Vagina (tissue), 2 donors: Measurements from ENCODE around the gene EML6. TPM values are rescaled to one million over a fixed set of nuclear protein-coding genes. Genes with fewer than 3 reads are reported as not detected.
"Not testable (repeated sequence)": the region's sequence is repeated elsewhere in the genome, so short reads cannot be mapped to it uniquely, and the experiment has no call there.

ENCODE experiments used
- DNase-seq, 2 donors: peaks; one replicate each; pipeline ENCODE4 v3.0.0-alpha.2; 2017; ENCODE audit errors: extremely low spot score in 2 of 2
- H3K27ac ChIP-seq: fragments of 200-600 bp; sonication (generic); one replicate; pipeline ENCODE4 v1.5.1; 2019
- H3K27me3 ChIP-seq: fragments of 200-600 bp; sonication (generic); one replicate; pipeline ENCODE4 v1.5.1; 2019
- H3K36me3 ChIP-seq, 2 donors: fragments of 200-600 bp; sonication (generic); one replicate each; pipeline ENCODE4 v1.5.1; 2017 to 2019
- H3K4me1 ChIP-seq: fragments of 200-600 bp; sonication (generic); one replicate; pipeline ENCODE4 v1.5.1; 2019
- H3K4me3 ChIP-seq, 2 donors: fragments of 200-600 bp; sonication (generic); 1 replicate in 1 of 2; 2 replicates in 1 of 2; pipeline ENCODE4 v1.5.1; 2016 to 2019
- H3K9me3 ChIP-seq: fragments of 200-600 bp; sonication (generic); one replicate; pipeline ENCODE4 v1.5.1; 2019
- POLR2A ChIP-seq, 2 donors: fragments of 450-650 bp; IDR thresholded peaks; one replicate each; pipeline ENCODE4 v1.6.1; 2017; ENCODE audit warnings: antibody characterized with exemption in 2 of 2, mild to moderate bottlenecking in 2 of 2, moderate library complexity in 2 of 2
- POLR2AphosphoS5 ChIP-seq, 2 donors: sonication (generic); formaldehyde crosslinking; IDR thresholded peaks; one replicate each; pipeline ENCODE4 v1.9.0; 2017; ENCODE audit warnings: antibody characterized with exemption in 2 of 2, mild to moderate bottlenecking in 2 of 2, low read depth in 1 of 2; ENCODE audit not compliant: insufficient read depth in 1 of 2
- intact Hi-C: fragments of 100-400 bp; cut with DNase I; formaldehyde crosslinking; loops from one replicate; pipeline ENCODE4 v1.15.1; 2023
- total RNA-seq: library from RNA; depleted of rRNA; stranded (reverse); fragments of >200 nt; gene quantifications from one replicate; pipeline ENCODE4 v1.2.3, GENCODE V29; 2016
- TF ChIP-seq, protein P1 (sequence below), 3 experiments: fragments of 450-650 bp in 2 of 3; fragments of 200-600 bp in 1 of 3; sonication (generic) in 1 of 3; IDR thresholded peaks; one replicate each; pipeline ENCODE4 v1.5.1; 2017 to 2019; ENCODE audit warnings: antibody characterized with exemption in 3 of 3, mild to moderate bottlenecking in 2 of 3, moderate library complexity in 2 of 3

Gene EML6
- total RNA-seq, 1 donor from 2014 or later: 1.7 TPM

DNA sequence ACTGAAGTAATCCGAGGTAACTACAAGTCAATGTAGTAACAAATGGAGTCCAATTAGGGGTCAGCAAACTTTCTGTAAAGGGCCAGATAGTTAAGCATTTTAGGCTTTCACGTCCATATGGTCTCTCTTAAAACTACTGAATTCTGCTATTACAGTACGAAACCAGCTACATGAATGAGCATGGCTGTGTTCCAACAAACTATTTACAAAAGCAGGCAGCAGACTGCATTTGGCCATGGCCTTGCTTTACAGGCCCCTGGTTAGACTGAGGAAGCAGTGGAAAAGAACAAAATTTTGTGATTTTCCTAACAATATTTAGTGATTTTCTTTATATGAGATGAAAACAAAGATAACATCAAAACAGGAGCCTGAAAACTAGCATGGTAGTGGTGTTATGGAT, 262.8 kb downstream of the EML6 start:
- no peak for TF ChIP-seq POLR2AphosphoS5 (IDR thresholded peaks at IDR 0.05; ENCODE audit: insufficient read depth in 1 of 2, low read depth in 1 of 2)
- no peak for TF ChIP-seq POLR2A (IDR thresholded peaks at IDR 0.05)
- TF ChIP-seq, protein P1, sequence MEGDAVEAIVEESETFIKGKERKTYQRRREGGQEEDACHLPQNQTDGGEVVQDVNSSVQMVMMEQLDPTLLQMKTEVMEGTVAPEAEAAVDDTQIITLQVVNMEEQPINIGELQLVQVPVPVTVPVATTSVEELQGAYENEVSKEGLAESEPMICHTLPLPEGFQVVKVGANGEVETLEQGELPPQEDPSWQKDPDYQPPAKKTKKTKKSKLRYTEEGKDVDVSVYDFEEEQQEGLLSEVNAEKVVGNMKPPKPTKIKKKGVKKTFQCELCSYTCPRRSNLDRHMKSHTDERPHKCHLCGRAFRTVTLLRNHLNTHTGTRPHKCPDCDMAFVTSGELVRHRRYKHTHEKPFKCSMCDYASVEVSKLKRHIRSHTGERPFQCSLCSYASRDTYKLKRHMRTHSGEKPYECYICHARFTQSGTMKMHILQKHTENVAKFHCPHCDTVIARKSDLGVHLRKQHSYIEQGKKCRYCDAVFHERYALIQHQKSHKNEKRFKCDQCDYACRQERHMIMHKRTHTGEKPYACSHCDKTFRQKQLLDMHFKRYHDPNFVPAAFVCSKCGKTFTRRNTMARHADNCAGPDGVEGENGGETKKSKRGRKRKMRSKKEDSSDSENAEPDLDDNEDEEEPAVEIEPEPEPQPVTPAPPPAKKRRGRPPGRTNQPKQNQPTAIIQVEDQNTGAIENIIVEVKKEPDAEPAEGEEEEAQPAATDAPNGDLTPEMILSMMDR (IDR thresholded peaks at IDR 0.05): no peak
- DNase-seq: no peak
- Histone ChIP-seq H3K4me3 (no peak overlapping the region), H3K9me3 (no peaks in the 10 kb centered on the region), H3K36me3 (peaks cover 0 to 25% of the 10 kb centered on the region in 2 donors), H3K4me1 (peaks cover 71% of the 10 kb centered on the region), H3K27ac (no peak overlapping the region), H3K27me3 (no peaks in the 10 kb centered on the region)
- intact Hi-C loops: no loop called here

DNA sequence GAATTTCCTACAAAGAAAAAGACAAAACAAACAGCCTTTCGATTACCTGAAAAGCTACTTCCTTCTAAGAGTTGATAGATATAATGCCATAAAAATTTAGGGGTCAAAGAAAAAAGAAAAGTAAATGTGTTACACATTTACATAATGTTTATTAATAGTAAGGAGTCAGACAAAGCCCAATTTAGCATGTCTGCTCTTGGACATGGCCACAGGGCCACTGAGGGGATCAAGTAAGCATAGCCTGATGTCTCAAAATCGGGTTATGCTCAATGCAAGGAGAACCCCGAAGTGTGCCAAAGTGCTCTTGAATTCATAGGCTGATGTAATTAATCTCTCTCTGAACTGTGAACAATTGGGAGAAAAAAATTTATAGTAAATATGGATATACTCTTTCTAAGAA, 265.1 kb downstream of the EML6 start:
- no peak for DNase-seq
- Histone ChIP-seq H3K4me3 (no peak overlapping the region), H3K4me1 (peaks cover 72% of the 10 kb centered on the region), H3K36me3 (peaks cover 0 to 17% of the 10 kb centered on the region in 2 donors), H3K27ac (no peak overlapping the region), H3K27me3 (no peaks in the 10 kb centered on the region), H3K9me3 (no peaks in the 10 kb centered on the region)
- intact Hi-C loops: no loop called here
- no peak for TF ChIP-seq POLR2AphosphoS5 (IDR thresholded peaks at IDR 0.05; ENCODE audit: insufficient read depth in 1 of 2, low read depth in 1 of 2)
- no peak for TF ChIP-seq POLR2A (IDR thresholded peaks at IDR 0.05)
- TF ChIP-seq, protein P1 (IDR thresholded peaks at IDR 0.05): no peak

DNA sequence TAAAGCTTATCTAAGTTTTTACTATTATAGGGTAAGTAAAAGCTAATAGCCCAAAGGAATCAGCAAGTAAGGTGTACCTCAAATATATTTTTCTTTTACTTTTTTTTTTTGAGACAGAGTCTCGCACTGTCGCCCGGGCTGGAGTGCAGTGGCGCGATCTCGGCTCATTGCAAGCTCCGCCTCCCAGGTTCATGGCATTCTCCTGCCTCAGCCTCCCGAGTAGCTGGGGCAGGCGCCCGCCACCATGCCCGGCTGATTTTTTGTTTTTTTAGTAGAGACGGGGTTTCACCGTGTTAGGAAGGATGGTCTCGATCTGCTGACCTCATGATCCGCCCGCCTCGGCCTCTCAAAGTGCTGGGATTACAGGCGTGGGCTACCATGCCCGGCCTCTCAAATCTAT, 267.2 kb downstream of the EML6 start:
- H3K27me3 ChIP-seq, H3K4me3 ChIP-seq, intact Hi-C loops, H3K9me3 ChIP-seq, DNase-seq, H3K27ac ChIP-seq: not testable (repeated sequence)
- Histone ChIP-seq H3K4me1 (peaks cover 61% of the 10 kb centered on the region), H3K36me3 (peaks cover 0 to 17% of the 10 kb centered on the region in 2 donors)

DNA sequence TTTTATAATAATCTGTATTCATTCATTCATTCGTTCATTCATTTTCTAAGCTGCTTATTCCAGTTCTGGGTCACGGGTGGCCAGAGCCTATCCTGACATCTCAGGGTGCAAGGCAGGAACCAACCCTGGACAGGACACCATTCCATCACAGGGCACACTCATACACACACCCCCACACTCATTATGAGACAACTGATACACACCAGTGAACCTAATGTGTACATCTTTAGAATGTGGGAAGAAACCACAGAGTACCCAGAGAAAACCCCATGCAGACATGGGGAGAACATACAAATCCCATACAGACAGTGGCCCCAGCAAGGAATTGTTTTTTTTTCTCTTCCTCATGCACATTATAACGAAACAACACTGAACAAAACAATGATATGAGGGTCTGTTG, 272.1 kb downstream of the EML6 start:
- TF ChIP-seq POLR2AphosphoS5 (IDR thresholded peaks at IDR 0.05; ENCODE audit: insufficient read depth in 1 of 2, low read depth in 1 of 2) (no peak), POLR2A (IDR thresholded peaks at IDR 0.05) (no peak)
- TF ChIP-seq, protein P1 (IDR thresholded peaks at IDR 0.05): no peak
- no peak overlapping the region for H3K27ac ChIP-seq
- no peak overlapping the region for H3K4me3 ChIP-seq
- no peaks in the 10 kb centered on the region for H3K9me3 ChIP-seq
- no peak for DNase-seq
- intact Hi-C loops: no loop called here
- no peaks in the 10 kb centered on the region for H3K27me3 ChIP-seq
- no peaks in the 10 kb centered on the region for H3K36me3 ChIP-seq
- peaks cover 74% of the 10 kb centered on the region for H3K4me1 ChIP-seq

DNA sequence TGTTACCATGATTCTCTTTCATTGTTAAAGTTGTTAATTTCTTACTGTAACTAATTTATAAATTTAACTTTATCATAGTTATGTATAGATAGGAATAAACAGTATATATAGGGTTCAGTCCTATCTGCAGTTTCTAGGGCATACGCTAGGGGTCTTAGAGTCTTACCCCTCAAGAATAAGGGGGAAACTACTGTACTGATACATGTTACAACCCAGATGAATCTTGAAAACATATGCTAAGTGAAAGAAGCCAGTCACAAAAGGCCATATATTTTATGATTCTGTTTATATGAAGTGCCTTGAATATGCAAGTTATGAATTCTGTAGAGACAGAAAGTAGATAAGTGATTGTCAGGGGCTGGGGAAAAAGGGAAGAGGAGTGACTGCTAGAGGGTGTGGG, 274.4 kb downstream of the EML6 start:
- peaks cover 80% of the 10 kb centered on the region for H3K4me1 ChIP-seq
- intact Hi-C loops: no loop called here

More for the DNA sequence above, 274.4 kb downstream of the EML6 start:
- no peaks in the 10 kb centered on the region for H3K36me3 ChIP-seq
- DNase-seq: no peak
- no peak overlapping the region for H3K27ac ChIP-seq
- no peak for TF ChIP-seq POLR2A (IDR thresholded peaks at IDR 0.05)
- TF ChIP-seq, protein P1 (IDR thresholded peaks at IDR 0.05): no peak
- TF ChIP-seq POLR2AphosphoS5 (IDR thresholded peaks at IDR 0.05; ENCODE audit: insufficient read depth in 1 of 2, low read depth in 1 of 2): no peak
- no peak overlapping the region for H3K4me3 ChIP-seq
- H3K27me3 ChIP-seq: no peaks in the 10 kb centered on the region
- H3K9me3 ChIP-seq: no peaks in the 10 kb centered on the region
